NCI-H748 treated with DMSO at 0.1 percent for 48 hours (cell line): ENCODE data around the gene OXER1.
A peak's percentile ranks its signal among the peaks of the same experiment; 100 is the strongest.

Source experiments
- DNase-seq: peaks from one replicate; lab custom pipeline; 2025; lab: John Stamatoyannopoulos, UW

OXER1 gene

GRCh38 chr2:42793334-42794270 lies 29.7 kb upstream of the OXER1 start:
- no peak for DNase-seq

- no peak for DNase-seq
Measured at GRCh38 chr2:42792583-42793333, 28.8 kb upstream of the OXER1 start, which contains the start of gene HAAO. TSS of gene HAAO (minus strand) at chr2:42792583. CDS start at chr2:42792536, 47 bp downstream.

- DNase-seq: no peak
Measured at GRCh38 chr2:42792087-42792582, 28.2 kb upstream of the OXER1 start.

GRCh38 chr2:42791606-42792005 lies 27.7 kb upstream of the OXER1 start:
- no peak for DNase-seq

GRCh38 chr2:42789751-42790150 lies 25.8 kb upstream of the OXER1 start:
- no peak for DNase-seq

- no peak for DNase-seq
Measured at GRCh38 chr2:42788882-42789281, 24.9 kb upstream of the OXER1 start.

GRCh38 chr2:42788478-42788793 lies 24.5 kb upstream of the OXER1 start:
- no peak for DNase-seq

GRCh38 chr2:42787788-42788477 lies 24.0 kb upstream of the OXER1 start:
- no peak for DNase-seq

GRCh38 chr2:42787424-42787787 lies 23.5 kb upstream of the OXER1 start:
- no peak for DNase-seq

GRCh38 chr2:42786561-42787345 lies 22.8 kb upstream of the OXER1 start:
- DNase-seq: no peak

GRCh38 chr2:42784204-42784880 lies 20.4 kb upstream of the OXER1 start:
- DNase-seq: no peak

- DNase-seq: no peak
Measured at GRCh38 chr2:42783511-42783910, 19.6 kb upstream of the OXER1 start.

- no peak for DNase-seq
Measured at GRCh38 chr2:42781181-42781580, 17.2 kb upstream of the OXER1 start.

GRCh38 chr2:42777883-42778805 lies 14.2 kb upstream of the OXER1 start:
- no peak for DNase-seq

- DNase-seq: no peak
Measured at GRCh38 chr2:42775810-42776209, 11.9 kb upstream of the OXER1 start.

GRCh38 chr2:42775186-42775585 lies 11.3 kb upstream of the OXER1 start:
- DNase-seq: no peak

GRCh38 chr2:42771546-42772153 lies 7.7 kb upstream of the OXER1 start:
- no peak for DNase-seq

GRCh38 chr2:42770288-42771131 lies 6.6 kb upstream of the OXER1 start:
- peak; percentile 1 for DNase-seq
